DND-41 (cell line): ENCODE data around the gene NECTIN2.

ENCODE experiments used
- ATAC-seq: fragments of 200-7000 bp; cut with Tn5 transposase; 3 replicates; pipeline ENCODE4 v1.9.1; 2021; ENCODE audit warnings: low read depth; ENCODE audit not compliant: insufficient read depth
- DNase-seq: peaks from one replicate; pipeline ENCODE4 v3.0.0-alpha.2; 2020
- H2AFZ ChIP-seq: 2 replicates; pipeline ENCODE4 v1.6.0; 2012; ENCODE audit warnings: low read depth, low read length
- H3K27ac ChIP-seq: 2 replicates; pipeline ENCODE4 v1.5.1; 2012; ENCODE audit warnings: low read length, inconsistent platforms
- H3K27me3 ChIP-seq: fragments of 200-600 bp; sonication (generic); 2 replicates; pipeline ENCODE4 v1.6.0; 2012; ENCODE audit warnings: low read length, mild to moderate bottlenecking, inconsistent platforms; ENCODE audit not compliant: insufficient read depth, poor library complexity
- H3K36me3 ChIP-seq: 2 replicates; pipeline ENCODE4 v1.5.1; 2012; ENCODE audit warnings: low read length, inconsistent platforms; ENCODE audit not compliant: insufficient read depth
- H3K4me1 ChIP-seq: 2 replicates; pipeline ENCODE4 v1.5.1; 2012; ENCODE audit warnings: mild to moderate bottlenecking, low read length; ENCODE audit not compliant: insufficient read depth
- H3K4me2 ChIP-seq: 2 replicates; pipeline ENCODE4 v1.6.0; 2012; ENCODE audit warnings: mild to moderate bottlenecking, moderate library complexity, low read length, inconsistent platforms; ENCODE audit not compliant: insufficient read depth
- H3K4me3 ChIP-seq, 2 experiments: fragments of 200-600 bp in 1 of 2; shearing (Covaris generic) in 1 of 2; 2 replicates each; pipeline ENCODE4 v1.5.1; 2012 to 2016; ENCODE audit warnings: inconsistent platforms in 2 of 2, low read length in 2 of 2, mild to moderate bottlenecking in 2 of 2, low read depth in 1 of 2, moderate library complexity in 1 of 2
- H3K79me2 ChIP-seq: 2 replicates; pipeline ENCODE4 v1.6.0; 2012; ENCODE audit warnings: low read length, inconsistent platforms; ENCODE audit not compliant: insufficient read depth
- H3K9ac ChIP-seq: 2 replicates; pipeline ENCODE4 v1.6.0; 2012; ENCODE audit warnings: low read depth, mild to moderate bottlenecking, inconsistent platforms, low read length, moderate library complexity
- H3K9me3 ChIP-seq: 2 replicates; pipeline ENCODE4 v1.5.1; 2012; ENCODE audit warnings: low read length, moderate library complexity, mild to moderate bottlenecking, inconsistent platforms; ENCODE audit not compliant: insufficient read depth, severe bottlenecking
- H4K20me1 ChIP-seq: 2 replicates; pipeline ENCODE4 v1.6.0; 2012; ENCODE audit warnings: low read length; ENCODE audit not compliant: insufficient read depth
- EZH2 ChIP-seq: IDR thresholded peaks from 3 replicates; pipeline ENCODE4 v1.6.1; 2012; ENCODE audit warnings: borderline replicate concordance, low read depth, mild to moderate bottlenecking, moderate library complexity, low read length, inconsistent platforms; ENCODE audit not compliant: severe bottlenecking
- TF ChIP-seq, protein P1 (sequence below): IDR thresholded peaks from 2 replicates; pipeline ENCODE4 v1.5.1; 2012; ENCODE audit warnings: borderline replicate concordance, low read length, moderate library complexity, mild to moderate bottlenecking; ENCODE audit not compliant: poor library complexity, severe bottlenecking; ENCODE audit errors: extremely low read depth

Gene NECTIN2

GRCh38 chr19:44889830-44890365, 43.8 kb downstream of the NECTIN2 start:
- Histone ChIP-seq H4K20me1 (peaks cover 24% of the 10 kb centered on the region), H3K4me3 (peak overlapping the region; percentile 12 to 55; a peak in 3 of 4 replicates), H3K27me3 (no peaks in the 10 kb centered on the region), H3K4me2 (peak overlapping the region; percentile 69), H3K36me3 (peaks cover 31% of the 10 kb centered on the region), H3K9ac (peak overlapping the region; percentile 37), H3K4me1 (peaks cover 30% of the 10 kb centered on the region), H3K9me3 (no peaks in the 10 kb centered on the region), H2AFZ (peak overlapping the region; percentile 80), H3K79me2 (peaks cover 35% of the 10 kb centered on the region), H3K27ac (peak overlapping the region; percentile 69)
- DNase-seq (no peak), ATAC-seq (no peak)
- TF ChIP-seq, protein P1, sequence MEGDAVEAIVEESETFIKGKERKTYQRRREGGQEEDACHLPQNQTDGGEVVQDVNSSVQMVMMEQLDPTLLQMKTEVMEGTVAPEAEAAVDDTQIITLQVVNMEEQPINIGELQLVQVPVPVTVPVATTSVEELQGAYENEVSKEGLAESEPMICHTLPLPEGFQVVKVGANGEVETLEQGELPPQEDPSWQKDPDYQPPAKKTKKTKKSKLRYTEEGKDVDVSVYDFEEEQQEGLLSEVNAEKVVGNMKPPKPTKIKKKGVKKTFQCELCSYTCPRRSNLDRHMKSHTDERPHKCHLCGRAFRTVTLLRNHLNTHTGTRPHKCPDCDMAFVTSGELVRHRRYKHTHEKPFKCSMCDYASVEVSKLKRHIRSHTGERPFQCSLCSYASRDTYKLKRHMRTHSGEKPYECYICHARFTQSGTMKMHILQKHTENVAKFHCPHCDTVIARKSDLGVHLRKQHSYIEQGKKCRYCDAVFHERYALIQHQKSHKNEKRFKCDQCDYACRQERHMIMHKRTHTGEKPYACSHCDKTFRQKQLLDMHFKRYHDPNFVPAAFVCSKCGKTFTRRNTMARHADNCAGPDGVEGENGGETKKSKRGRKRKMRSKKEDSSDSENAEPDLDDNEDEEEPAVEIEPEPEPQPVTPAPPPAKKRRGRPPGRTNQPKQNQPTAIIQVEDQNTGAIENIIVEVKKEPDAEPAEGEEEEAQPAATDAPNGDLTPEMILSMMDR: no peak
- no peak for TF ChIP-seq EZH2

DNA sequence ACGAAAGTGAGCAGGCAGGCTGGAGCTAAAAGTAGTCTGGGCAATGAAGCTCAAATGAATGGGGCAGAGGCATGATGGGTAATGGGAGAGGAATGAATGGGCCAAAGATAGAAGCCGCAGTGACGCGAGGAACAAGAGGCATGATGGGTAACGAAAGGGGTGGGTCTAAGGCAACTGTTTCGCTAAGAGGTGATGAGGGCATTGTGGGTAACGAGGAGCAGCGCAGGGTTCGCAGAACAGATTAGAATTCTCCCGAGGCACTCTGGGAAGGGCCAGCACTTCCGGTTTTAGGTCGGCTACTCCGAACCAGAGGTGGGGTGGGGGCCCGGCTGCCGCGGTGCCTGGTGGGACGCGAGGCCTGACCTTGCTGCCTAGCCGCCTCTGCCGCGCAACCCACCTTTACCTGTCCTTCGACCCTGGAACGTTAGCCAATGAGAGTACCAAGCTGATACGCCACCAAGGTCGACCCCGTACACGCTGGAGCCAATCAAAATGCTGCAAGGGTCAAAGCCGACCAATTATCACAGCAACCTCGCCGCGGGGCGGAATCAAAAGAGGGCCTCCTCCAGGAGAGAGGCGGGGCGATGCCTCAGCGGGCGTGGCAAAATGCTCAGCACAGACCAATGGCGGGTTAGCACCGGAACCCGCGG, 44.4 kb downstream of the NECTIN2 start:
- peak overlapping the region; percentile 69 for H3K4me2 ChIP-seq
- TF ChIP-seq, protein P1: no peak
- TF ChIP-seq EZH2: no peak
- no peaks in the 10 kb centered on the region for H3K9me3 ChIP-seq
- H4K20me1 ChIP-seq: peaks cover 28% of the 10 kb centered on the region
- ATAC-seq (peak; percentile 86), DNase-seq (peak; percentile 100)
- H3K27ac ChIP-seq: peak overlapping the region; percentile 69
- H3K36me3 ChIP-seq: peaks cover 36% of the 10 kb centered on the region
- H3K9ac ChIP-seq: peak overlapping the region; percentile 37
- H2AFZ ChIP-seq: peak overlapping the region; percentile 80
- peak overlapping the region; percentile 12 to 55; a peak in 3 of 4 replicates for H3K4me3 ChIP-seq
- H3K27me3 ChIP-seq: no peaks in the 10 kb centered on the region
- H3K79me2 ChIP-seq: peaks cover 39% of the 10 kb centered on the region
- peaks cover 30% of the 10 kb centered on the region for H3K4me1 ChIP-seq

- Histone ChIP-seq H3K27ac (peak within 1 kb of the TSS; percentile 69), H2AFZ (peak within 1 kb of the TSS; percentile 80), H3K9ac (peak within 1 kb of the TSS; percentile 79), H3K4me2 (peak within 1 kb of the TSS; percentile 98), H3K79me2 (peaks cover 44% of the 10 kb centered on the region), H3K4me3 (peak within 1 kb of the TSS; percentile 84 to 90), H3K4me1 (peaks cover 30% of the 10 kb centered on the region), H3K27me3 (no peaks in the 10 kb centered on the region), H3K9me3 (no peaks in the 10 kb centered on the region), H4K20me1 (peaks cover 34% of the 10 kb centered on the region), H3K36me3 (peaks cover 43% of the 10 kb centered on the region)
- ATAC-seq (no peak), DNase-seq (peak; percentile 55)
- TF ChIP-seq, protein P1: no peak
- TF ChIP-seq EZH2: no peak
Measured at GRCh38 chr19:44891016-44891882, 45.2 kb downstream of the NECTIN2 start, which contains the start of gene TOMM40. TSS of gene TOMM40 (plus strand) at chr19:44891254. CDS start at chr19:44891416, 162 bp downstream.
